ENCODE data around the gene PPP6R3.

DNA sequence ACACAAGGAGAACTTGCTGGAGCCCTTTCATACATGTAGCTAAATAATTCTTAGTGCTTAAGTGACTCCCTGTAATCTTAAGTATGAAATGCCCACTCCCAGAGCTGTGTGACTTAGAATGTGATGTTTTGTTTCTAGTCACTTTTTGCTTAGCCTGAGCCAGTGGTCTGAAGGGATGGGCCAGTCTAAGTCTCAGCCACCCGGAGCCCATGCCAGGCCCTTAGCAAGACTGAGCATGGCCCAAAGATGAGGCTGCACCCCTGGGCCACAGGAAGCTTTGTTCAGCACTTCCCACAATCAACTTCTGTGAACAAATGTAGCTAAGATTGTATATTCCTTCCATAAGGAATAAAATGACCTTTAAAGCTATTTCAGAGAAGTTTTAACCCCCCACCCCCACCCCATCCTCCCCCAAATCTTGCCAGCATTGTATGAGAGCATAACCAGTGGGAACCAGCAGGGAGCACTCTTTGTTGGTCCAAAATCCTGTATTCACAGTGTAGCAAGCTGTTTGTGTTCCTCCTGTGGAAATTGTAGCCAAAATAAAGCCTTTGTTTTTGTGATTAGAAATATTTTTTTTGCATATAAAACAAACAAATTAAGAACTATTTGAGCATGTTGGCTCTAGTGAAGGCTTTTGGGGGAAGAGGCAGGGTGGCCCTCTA is 150.0 kb downstream of the PPP6R3 start:
- TF ChIP-seq, protein P1, sequence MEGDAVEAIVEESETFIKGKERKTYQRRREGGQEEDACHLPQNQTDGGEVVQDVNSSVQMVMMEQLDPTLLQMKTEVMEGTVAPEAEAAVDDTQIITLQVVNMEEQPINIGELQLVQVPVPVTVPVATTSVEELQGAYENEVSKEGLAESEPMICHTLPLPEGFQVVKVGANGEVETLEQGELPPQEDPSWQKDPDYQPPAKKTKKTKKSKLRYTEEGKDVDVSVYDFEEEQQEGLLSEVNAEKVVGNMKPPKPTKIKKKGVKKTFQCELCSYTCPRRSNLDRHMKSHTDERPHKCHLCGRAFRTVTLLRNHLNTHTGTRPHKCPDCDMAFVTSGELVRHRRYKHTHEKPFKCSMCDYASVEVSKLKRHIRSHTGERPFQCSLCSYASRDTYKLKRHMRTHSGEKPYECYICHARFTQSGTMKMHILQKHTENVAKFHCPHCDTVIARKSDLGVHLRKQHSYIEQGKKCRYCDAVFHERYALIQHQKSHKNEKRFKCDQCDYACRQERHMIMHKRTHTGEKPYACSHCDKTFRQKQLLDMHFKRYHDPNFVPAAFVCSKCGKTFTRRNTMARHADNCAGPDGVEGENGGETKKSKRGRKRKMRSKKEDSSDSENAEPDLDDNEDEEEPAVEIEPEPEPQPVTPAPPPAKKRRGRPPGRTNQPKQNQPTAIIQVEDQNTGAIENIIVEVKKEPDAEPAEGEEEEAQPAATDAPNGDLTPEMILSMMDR (IDR thresholded peaks at IDR 0.05) = peak in 2 of 6 experiments; percentile 15 to 26
- no peak for TF ChIP-seq POLR2A (IDR thresholded peaks at IDR 0.05)

Measured in thyroid gland (tissue), 4 donors.